ENCODE results near the gene ATP6V0D1.

ATP6V0D1 gene

GRCh38 chr16:67451061-67451703 lies 29.8 kb downstream of the ATP6V0D1 start:
- no peak overlapping the region for H3K4me3 ChIP-seq (ENCODE audit: low read depth, low read length)
- TF ChIP-seq, protein P1, sequence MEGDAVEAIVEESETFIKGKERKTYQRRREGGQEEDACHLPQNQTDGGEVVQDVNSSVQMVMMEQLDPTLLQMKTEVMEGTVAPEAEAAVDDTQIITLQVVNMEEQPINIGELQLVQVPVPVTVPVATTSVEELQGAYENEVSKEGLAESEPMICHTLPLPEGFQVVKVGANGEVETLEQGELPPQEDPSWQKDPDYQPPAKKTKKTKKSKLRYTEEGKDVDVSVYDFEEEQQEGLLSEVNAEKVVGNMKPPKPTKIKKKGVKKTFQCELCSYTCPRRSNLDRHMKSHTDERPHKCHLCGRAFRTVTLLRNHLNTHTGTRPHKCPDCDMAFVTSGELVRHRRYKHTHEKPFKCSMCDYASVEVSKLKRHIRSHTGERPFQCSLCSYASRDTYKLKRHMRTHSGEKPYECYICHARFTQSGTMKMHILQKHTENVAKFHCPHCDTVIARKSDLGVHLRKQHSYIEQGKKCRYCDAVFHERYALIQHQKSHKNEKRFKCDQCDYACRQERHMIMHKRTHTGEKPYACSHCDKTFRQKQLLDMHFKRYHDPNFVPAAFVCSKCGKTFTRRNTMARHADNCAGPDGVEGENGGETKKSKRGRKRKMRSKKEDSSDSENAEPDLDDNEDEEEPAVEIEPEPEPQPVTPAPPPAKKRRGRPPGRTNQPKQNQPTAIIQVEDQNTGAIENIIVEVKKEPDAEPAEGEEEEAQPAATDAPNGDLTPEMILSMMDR (IDR thresholded peaks at IDR 0.05; ENCODE audit: low read depth, low read length), result no peak
- no peak for TF ChIP-seq POLR2A (IDR thresholded peaks at IDR 0.05; ENCODE audit: extremely low read depth, insufficient read length)
- TF ChIP-seq MYC (IDR thresholded peaks at IDR 0.05; ENCODE audit: low read depth, low read length), result no peak
- no peak for TF ChIP-seq MAX (IDR thresholded peaks at IDR 0.05; ENCODE audit: low read depth, low read length)
- DNase-seq (ENCODE audit: low read depth), result no peak

DNA sequence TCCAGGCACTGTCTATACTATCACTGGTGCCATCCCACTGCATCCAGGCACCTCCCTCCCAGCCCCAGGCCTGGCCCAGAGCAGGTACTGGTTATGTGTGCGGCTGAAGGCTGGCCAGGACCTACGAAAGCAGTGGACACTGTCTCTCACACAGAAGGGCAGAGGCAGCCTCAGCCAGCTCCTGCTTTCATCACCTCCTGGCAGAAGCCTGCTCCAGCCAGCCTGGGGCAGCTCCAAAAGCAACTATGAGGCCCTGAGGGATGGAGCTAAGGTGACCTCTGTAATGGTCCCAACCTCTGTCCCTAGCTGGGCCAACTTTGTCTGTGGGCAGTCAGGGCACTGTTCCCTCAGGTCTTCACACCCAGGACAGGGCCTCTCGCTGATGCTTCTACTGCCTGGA lies 31.2 kb downstream of the ATP6V0D1 start:
- TF ChIP-seq POLR2A (IDR thresholded peaks at IDR 0.05; ENCODE audit: extremely low read depth, insufficient read length), result no peak
- TF ChIP-seq MAX (IDR thresholded peaks at IDR 0.05; ENCODE audit: low read depth, low read length), result no peak
- no peak for TF ChIP-seq MYC (IDR thresholded peaks at IDR 0.05; ENCODE audit: low read depth, low read length)
- TF ChIP-seq, protein P1 (IDR thresholded peaks at IDR 0.05; ENCODE audit: low read depth, low read length), result no peak
- no peak for DNase-seq (ENCODE audit: low read depth)
- no peak overlapping the region for H3K4me3 ChIP-seq (ENCODE audit: low read depth, low read length)

DNA sequence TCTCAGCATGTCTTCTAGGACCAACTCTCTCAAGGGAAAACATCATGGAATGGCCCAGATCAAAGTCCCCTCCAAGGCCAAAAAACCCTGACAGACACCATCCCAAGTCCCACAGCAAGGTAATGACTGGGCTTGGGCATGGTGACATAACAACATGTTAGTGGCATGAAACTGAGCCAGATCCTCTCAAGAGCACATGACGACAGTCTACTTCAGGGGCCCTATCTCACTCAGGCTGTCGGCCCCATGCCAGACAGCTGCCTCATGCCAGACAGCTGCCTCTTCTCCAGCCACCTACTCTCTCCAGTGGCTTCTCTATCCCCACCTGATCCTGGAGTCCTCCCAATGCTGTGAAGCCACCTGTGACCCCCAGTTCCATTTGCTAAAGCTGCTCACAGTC lies 31.6 kb downstream of the ATP6V0D1 start:
- H3K4me3 ChIP-seq (ENCODE audit: low read depth, low read length), result no peak overlapping the region
- DNase-seq (ENCODE audit: low read depth), result no peak
- TF ChIP-seq, protein P1 (IDR thresholded peaks at IDR 0.05; ENCODE audit: low read depth, low read length), result no peak
- TF ChIP-seq MYC (IDR thresholded peaks at IDR 0.05; ENCODE audit: low read depth, low read length) (no peak), POLR2A (IDR thresholded peaks at IDR 0.05; ENCODE audit: extremely low read depth, insufficient read length) (no peak), MAX (IDR thresholded peaks at IDR 0.05; ENCODE audit: low read depth, low read length) (no peak)

- no peak for TF ChIP-seq POLR2A (IDR thresholded peaks at IDR 0.05; ENCODE audit: extremely low read depth, insufficient read length)
- TF ChIP-seq MYC (IDR thresholded peaks at IDR 0.05; ENCODE audit: low read depth, low read length), result no peak
- TF ChIP-seq, protein P1 (IDR thresholded peaks at IDR 0.05; ENCODE audit: low read depth, low read length), result no peak
- TF ChIP-seq MAX (IDR thresholded peaks at IDR 0.05; ENCODE audit: low read depth, low read length), result no peak
- DNase-seq (ENCODE audit: low read depth), result no peak
- no peak overlapping the region for H3K4me3 ChIP-seq (ENCODE audit: low read depth, low read length)
These were observed 32.4 kb downstream of the ATP6V0D1 start for GRCh38 chr16:67448580-67448979.

DNA sequence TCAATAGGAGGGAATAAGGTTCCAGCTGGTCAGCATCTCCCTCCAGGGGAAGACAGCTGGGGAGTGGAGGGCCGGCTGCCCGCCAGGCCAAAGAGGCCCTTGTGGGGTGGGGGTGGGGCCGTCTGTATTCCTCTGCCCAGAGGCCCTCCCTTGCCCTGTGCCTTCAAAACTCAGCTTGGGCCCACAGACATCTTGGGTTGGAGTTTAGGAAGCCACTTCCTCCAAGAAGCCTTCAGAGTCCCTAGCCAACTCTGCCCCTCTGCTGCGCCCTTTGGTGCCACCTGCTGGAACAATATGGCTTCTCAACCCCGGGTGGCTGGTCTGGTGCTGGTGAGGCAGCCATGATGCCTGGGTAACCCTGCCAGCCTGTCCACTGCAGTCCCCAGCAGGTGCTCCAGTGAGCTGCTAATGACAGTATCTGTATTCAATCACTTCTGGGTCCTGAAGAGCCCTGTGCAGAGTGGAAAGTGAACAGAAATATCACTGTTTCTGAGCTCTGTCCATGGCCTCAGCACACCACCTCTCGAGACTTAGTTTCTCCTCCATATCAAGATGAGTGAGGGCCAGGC lies 33.4 kb downstream of the ATP6V0D1 start:
- peak; percentile 81 for DNase-seq (ENCODE audit: low read depth)
- TF ChIP-seq POLR2A (IDR thresholded peaks at IDR 0.05; ENCODE audit: extremely low read depth, insufficient read length), result no peak
- TF ChIP-seq MAX (IDR thresholded peaks at IDR 0.05; ENCODE audit: low read depth, low read length), result peak; percentile 66
- TF ChIP-seq MYC (IDR thresholded peaks at IDR 0.05; ENCODE audit: low read depth, low read length), result 0 out of 2 replicates have a peak, but pooled peaks have one; percentile 32
- TF ChIP-seq, protein P1 (IDR thresholded peaks at IDR 0.05; ENCODE audit: low read depth, low read length), result peak; percentile 93
- no peak overlapping the region for H3K4me3 ChIP-seq (ENCODE audit: low read depth, low read length)

All from NB4 (cell line).